Left lung (tissue), 10 donors: ENCODE results near the gene HAUS2. TPM values are rescaled to one million over a fixed set of nuclear protein-coding genes. Genes with fewer than 3 reads are reported as not detected.
"Not testable (repeated sequence)": the region's sequence is repeated elsewhere in the genome, so short reads cannot be mapped to it uniquely, and the experiment has no call there.

Source experiments
- ATAC-seq: fragments of 200-7000 bp; cut with Tn5 transposase; one replicate; pipeline ENCODE4 v1.9.1; 2020; ENCODE audit warnings: moderate library complexity
- DNase-seq, 4 donors: peaks; one replicate each; pipeline ENCODE4 v3.0.0-alpha.2; 2013 to 2020
- H3K27ac ChIP-seq, 2 donors: fragments of 200-600 bp; sonication (generic) in 1 of 2; one replicate each; pipeline versions ENCODE4 v1.5.0 to v1.8.0; 2020 to 2021
- H3K27me3 ChIP-seq, 2 donors: fragments of 200-600 bp; sonication (generic) in 1 of 2; one replicate each; pipeline versions ENCODE4 v1.5.0 to v1.8.0; 2020 to 2021
- H3K36me3 ChIP-seq, 2 donors: fragments of 200-600 bp; sonication (generic) in 1 of 2; one replicate each; pipeline versions ENCODE4 v1.5.0 to v1.8.0; 2020 to 2021
- H3K4me1 ChIP-seq, 2 donors: fragments of 200-600 bp; one replicate each; pipeline ENCODE4 v1.8.0; 2021
- H3K4me3 ChIP-seq, 2 donors: fragments of 200-600 bp; sonication (generic) in 1 of 2; one replicate each; pipeline versions ENCODE4 v1.5.0 to v1.8.0; 2020 to 2021; ENCODE audit warnings: mild to moderate bottlenecking in 1 of 2
- H3K9me3 ChIP-seq, 2 donors: fragments of 200-600 bp; sonication (generic) in 1 of 2; one replicate each; pipeline versions ENCODE4 v1.5.0 to v1.8.0; 2020 to 2021
- intact Hi-C, 2 donors: fragments of 100-400 bp; cut with DNase I; formaldehyde crosslinking; loops; one replicate each; pipeline versions ENCODE4 v1.11.2 to v1.14.2; 2022
- polyA plus RNA-seq, 6 donors: library from polyadenylated mRNA; unstranded; fragments of 120-200 nt; gene quantifications; one replicate each; pipeline ENCODE4 v1.2.1, GENCODE V29; 2013; ENCODE audit not compliant: insufficient read length in 6 of 6
- total RNA-seq, 2 donors: library from RNA; stranded (reverse); fragmentation: NEBNext Ultra II Directional; extraction: Animal tissue kit (Norgen Biotek cat#: 25700); gene quantifications; one replicate each; pipeline ENCODE4 v1.2.1, GENCODE V29; 2021
- TF ChIP-seq, protein P1 (sequence below), 2 donors: fragments of 200-600 bp; sonication (generic) in 1 of 2; IDR thresholded peaks; one replicate each; pipeline versions ENCODE4 v1.5.0 to v1.8.0; 2021; ENCODE audit warnings: antibody characterized with exemption in 2 of 2
- donor health status: DM: no; HTN: yes; CAD: no.
- donor health status: DM: no; HTN: no; CAD: no.

The HAUS2 gene
- total and polyA plus RNA-seq, 8 donors, result 18.4 to 27.1 (median 22.6) TPM

DNA sequence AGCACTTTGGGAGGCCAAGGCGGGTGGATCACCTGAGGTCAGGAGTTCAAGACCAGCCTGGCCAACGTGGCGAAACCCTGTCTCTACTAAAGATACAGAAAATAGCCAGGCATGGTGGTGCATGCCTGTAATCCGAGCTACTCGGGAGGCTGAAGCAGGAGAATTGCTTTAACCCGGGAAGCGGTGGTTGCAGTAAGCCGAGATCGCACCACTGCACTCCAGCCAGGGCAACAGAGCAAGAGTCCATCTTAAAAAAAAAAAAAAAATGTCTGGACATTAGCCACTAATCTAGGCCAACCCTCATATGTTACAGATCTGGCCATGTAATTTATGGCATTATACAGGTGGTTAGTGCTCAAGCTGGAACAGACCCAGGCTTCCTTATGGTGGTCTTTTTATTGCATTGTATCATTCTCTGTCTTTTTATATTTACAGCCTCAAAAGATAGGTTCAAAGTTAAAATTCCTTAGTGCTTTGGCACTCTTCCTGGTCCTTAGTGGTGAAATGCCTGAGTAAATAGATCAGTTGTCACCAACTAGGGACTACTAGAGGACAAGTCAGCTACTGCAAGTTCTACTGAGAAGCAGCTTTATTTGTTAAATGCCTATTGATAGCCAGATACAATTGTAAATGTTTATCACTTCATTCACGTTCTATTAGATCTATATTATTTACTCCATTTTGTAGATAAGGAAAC is 42.7 kb downstream of the HAUS2 start:
- H3K9me3 ChIP-seq, result no peaks in the 10 kb centered on the region
- ATAC-seq, result peak; percentile 77
- TF ChIP-seq, protein P1, sequence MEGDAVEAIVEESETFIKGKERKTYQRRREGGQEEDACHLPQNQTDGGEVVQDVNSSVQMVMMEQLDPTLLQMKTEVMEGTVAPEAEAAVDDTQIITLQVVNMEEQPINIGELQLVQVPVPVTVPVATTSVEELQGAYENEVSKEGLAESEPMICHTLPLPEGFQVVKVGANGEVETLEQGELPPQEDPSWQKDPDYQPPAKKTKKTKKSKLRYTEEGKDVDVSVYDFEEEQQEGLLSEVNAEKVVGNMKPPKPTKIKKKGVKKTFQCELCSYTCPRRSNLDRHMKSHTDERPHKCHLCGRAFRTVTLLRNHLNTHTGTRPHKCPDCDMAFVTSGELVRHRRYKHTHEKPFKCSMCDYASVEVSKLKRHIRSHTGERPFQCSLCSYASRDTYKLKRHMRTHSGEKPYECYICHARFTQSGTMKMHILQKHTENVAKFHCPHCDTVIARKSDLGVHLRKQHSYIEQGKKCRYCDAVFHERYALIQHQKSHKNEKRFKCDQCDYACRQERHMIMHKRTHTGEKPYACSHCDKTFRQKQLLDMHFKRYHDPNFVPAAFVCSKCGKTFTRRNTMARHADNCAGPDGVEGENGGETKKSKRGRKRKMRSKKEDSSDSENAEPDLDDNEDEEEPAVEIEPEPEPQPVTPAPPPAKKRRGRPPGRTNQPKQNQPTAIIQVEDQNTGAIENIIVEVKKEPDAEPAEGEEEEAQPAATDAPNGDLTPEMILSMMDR (IDR thresholded peaks at IDR 0.05), result peak; percentile 30 to 36
- intact Hi-C loops, result no loop called here
- H3K4me3 ChIP-seq, result no peak overlapping the region
- H3K4me1 ChIP-seq, result peaks cover 0 to 4% of the 10 kb centered on the region in 2 donors
- H3K27me3 ChIP-seq, result no peaks in the 10 kb centered on the region
- H3K36me3 ChIP-seq, result no peaks in the 10 kb centered on the region
- no peak for DNase-seq
- no peak overlapping the region for H3K27ac ChIP-seq

DNA sequence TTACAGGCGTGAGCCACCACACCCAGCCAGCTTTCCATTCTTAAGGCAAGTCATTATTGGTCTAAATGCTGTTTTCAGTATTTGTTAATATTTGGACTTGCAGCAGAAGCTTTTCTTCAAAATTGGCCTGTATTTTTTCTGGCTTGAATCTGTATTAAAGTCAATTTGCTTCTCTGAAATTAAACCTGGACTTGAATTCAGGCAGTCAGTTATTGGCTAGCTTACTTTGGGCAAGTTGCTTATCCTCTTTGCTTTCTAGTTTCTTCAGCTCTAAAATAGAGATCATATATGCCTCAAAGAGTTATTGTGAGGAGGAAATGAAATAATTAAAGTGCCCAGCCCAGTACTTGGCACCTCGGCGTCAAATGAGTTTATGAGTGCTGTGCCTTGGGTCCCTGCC is 44.1 kb downstream of the HAUS2 start:
- Histone ChIP-seq H3K4me1 (peaks cover 0 to 4% of the 10 kb centered on the region in 2 donors), H3K27me3 (no peaks in the 10 kb centered on the region), H3K4me3 (no peak overlapping the region), H3K9me3 (no peaks in the 10 kb centered on the region), H3K27ac (peak overlapping the region; percentile 40 to 53), H3K36me3 (no peaks in the 10 kb centered on the region)
- ATAC-seq (no peak), DNase-seq (no peak)
- TF ChIP-seq, protein P1 (IDR thresholded peaks at IDR 0.05), result no peak
- intact Hi-C loops, result no loop called here

DNA sequence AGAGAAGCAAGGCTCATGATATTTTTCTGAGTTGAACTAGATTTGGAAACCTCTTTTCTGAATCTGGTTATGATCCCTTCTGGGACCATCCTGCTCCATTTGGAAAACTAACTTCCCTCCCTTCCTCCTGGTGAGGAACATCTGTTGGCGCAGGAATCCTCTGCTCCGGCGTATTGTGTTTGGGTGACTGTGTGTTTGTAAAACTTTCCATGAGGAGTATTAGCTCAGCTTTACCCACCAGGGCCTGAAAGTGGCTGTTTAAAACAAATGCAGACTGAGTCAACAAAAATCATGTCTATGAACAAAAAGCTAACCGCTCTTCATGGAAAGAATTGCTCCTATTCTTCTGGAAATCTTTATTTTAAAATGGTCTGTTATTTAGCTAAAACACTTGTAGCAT is 44.5 kb downstream of the HAUS2 start:
- Histone ChIP-seq H3K27me3 (no peaks in the 10 kb centered on the region), H3K27ac (peak overlapping the region; percentile 40 to 53), H3K4me3 (no peak overlapping the region), H3K36me3 (no peaks in the 10 kb centered on the region), H3K4me1 (peaks cover 0 to 4% of the 10 kb centered on the region in 2 donors), H3K9me3 (no peaks in the 10 kb centered on the region)
- intact Hi-C loops, result no loop called here
- DNase-seq (no peak), ATAC-seq (peak; percentile 49)
- TF ChIP-seq, protein P1 (IDR thresholded peaks at IDR 0.05), result no peak

DNA sequence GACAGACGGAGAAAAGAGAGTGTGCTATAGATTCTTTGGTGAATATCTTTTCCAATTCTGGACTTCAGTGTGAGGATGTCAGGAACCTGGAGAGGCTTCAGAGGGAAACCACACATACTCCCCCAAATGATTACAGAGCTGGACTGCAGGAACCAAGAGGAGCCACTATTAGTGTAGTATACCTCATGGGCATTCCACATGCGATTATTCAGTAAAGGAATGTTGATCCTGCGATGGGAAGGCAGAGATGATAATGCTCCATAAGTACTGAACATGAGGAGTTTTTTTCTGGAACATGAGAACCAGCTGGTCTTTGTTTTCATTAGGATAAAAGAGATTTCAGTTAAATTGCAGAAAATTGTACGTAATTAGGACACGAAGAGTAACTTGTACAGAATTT is 45.5 kb downstream of the HAUS2 start:
- Histone ChIP-seq H3K36me3 (no peaks in the 10 kb centered on the region), H3K4me3 (no peak overlapping the region), H3K9me3 (no peaks in the 10 kb centered on the region), H3K27me3 (no peaks in the 10 kb centered on the region), H3K27ac (peak overlapping the region; percentile 7 to 53), H3K4me1 (peaks cover 0 to 4% of the 10 kb centered on the region in 2 donors)
- no peak for DNase-seq
- TF ChIP-seq, protein P1 (IDR thresholded peaks at IDR 0.05), result no peak
- ATAC-seq, result no peak
- intact Hi-C loops, result no loop called here

DNA sequence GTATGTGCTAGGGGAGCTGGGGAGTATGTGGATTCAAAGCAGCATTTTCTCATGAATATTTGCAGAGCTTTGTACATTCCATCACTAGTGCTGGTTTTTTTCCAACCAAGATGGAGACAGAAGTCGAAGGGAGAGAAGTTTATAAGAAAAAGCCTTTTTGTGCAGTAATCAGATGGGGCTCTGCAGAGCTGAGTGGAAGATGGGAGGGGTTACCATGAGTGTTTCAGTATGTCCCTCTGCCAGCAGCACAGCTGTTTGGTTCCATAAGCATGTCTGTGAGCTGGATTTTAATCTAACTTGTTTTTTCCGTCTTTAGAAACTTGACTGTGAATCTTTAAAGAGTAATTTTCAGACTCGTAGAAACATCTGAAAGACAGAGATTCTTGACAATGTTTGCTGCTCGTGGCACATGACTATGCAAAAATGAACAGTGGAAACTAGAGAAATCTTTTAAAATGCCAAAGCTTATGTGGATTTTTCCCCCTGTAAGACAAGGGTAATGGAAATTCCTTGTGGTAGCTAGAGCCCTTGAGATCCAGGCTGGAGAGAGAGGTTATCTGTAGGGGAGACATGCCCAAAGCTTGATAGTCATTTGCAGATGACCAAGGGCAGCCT is 47.1 kb downstream of the HAUS2 start:
- H3K27me3 ChIP-seq, result no peaks in the 10 kb centered on the region
- intact Hi-C loops, result no loop called here
- TF ChIP-seq, protein P1 (IDR thresholded peaks at IDR 0.05), result no peak

DNA sequence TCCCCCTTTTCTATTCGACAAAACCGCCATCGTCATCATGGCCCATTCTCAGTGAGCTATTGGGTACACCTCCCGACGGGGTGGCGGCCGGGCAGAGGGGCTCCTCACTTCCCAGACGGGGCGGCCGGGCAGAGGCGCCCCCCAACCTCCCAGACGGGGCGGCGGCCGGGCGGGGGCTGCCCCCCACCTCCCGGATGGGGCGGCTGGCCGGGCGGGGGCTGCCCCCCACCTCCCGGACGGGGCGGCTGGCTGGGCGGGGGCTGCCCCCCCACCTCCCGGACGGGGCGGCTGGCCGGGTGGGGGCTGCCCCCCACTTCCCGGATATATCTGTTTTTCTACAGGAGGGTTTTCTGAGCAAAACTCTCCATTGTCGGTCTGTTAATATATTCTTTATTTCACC is 52.7 kb downstream of the HAUS2 start:
- H3K9me3 ChIP-seq, H3K36me3 ChIP-seq, ATAC-seq, H3K4me3 ChIP-seq, intact Hi-C loops, H3K27me3 ChIP-seq, DNase-seq, H3K27ac ChIP-seq: not testable (repeated sequence)
- H3K4me1 ChIP-seq, result peaks cover 4 to 17% of the 10 kb centered on the region in 2 donors

More for the DNA sequence above, 47.1 kb downstream of the HAUS2 start:
- DNase-seq, result peak in 2 of 4 donors; percentile 86 to 93
- no peaks in the 10 kb centered on the region for H3K9me3 ChIP-seq
- H3K4me1 ChIP-seq, result peaks cover 0 to 4% of the 10 kb centered on the region in 2 donors
- ATAC-seq, result peak; percentile 39
- peak overlapping the region; percentile 1 to 65 for H3K27ac ChIP-seq
- H3K4me3 ChIP-seq, result no peak overlapping the region
- H3K36me3 ChIP-seq, result no peaks in the 10 kb centered on the region
